Trophoblast cell (in vitro differentiated cells and primary cell): ENCODE results near the gene ATP13A5.

Experiments
- DNase-seq, 2 donors: peaks; one replicate each; pipeline ENCODE4 v3.0.0-alpha.2; 2016
- H2AFZ ChIP-seq: 2 replicates; pipeline ENCODE4 v1.6.1; 2013; ENCODE audit warnings: low read length, moderate library complexity, mild to moderate bottlenecking; ENCODE audit not compliant: insufficient read depth, poor library complexity
- H2AK5ac ChIP-seq: 2 replicates; pipeline ENCODE4 v1.6.1; 2013; ENCODE audit warnings: mild to moderate bottlenecking, low read length
- H2BK120ac ChIP-seq: 2 replicates; pipeline ENCODE4 v1.6.1; 2013; ENCODE audit warnings: low read length, mild to moderate bottlenecking, moderate library complexity; ENCODE audit not compliant: insufficient read depth, poor library complexity
- H2BK12ac ChIP-seq: 2 replicates; pipeline ENCODE4 v1.6.1; 2013; ENCODE audit warnings: mild to moderate bottlenecking, low read length, moderate library complexity
- H2BK5ac ChIP-seq: 2 replicates; pipeline ENCODE4 v1.6.1; 2013; ENCODE audit warnings: low read length, low read depth, moderate library complexity, mild to moderate bottlenecking; ENCODE audit not compliant: poor library complexity
- H3K14ac ChIP-seq: 2 replicates; pipeline ENCODE4 v1.6.1; 2013; ENCODE audit warnings: mild to moderate bottlenecking, low read length
- H3K18ac ChIP-seq: 2 replicates; pipeline ENCODE4 v1.6.1; 2013; ENCODE audit warnings: mild to moderate bottlenecking, low read length
- H3K23ac ChIP-seq: 2 replicates; pipeline ENCODE4 v1.6.1; 2013; ENCODE audit warnings: low read length
- H3K27ac ChIP-seq: 2 replicates; pipeline ENCODE4 v1.5.1; 2013; ENCODE audit warnings: low read depth, mild to moderate bottlenecking, inconsistent platforms, low read length, moderate library complexity
- H3K27me3 ChIP-seq: 2 replicates; pipeline ENCODE4 v1.6.1; 2013; ENCODE audit warnings: inconsistent platforms, mild to moderate bottlenecking, low read length, moderate library complexity; ENCODE audit not compliant: insufficient read depth
- H3K36me3 ChIP-seq, 2 experiments: 1 replicate in 1 of 2; 2 replicates in 1 of 2; pipeline ENCODE4 v1.6.1; 2013; ENCODE audit warnings: low read length in 2 of 2, mild to moderate bottlenecking in 2 of 2, moderate library complexity in 1 of 2; ENCODE audit not compliant: insufficient read depth in 2 of 2, control insufficient read depth in 1 of 2
- H3K4ac ChIP-seq: 2 replicates; pipeline ENCODE4 v1.6.1; 2013; ENCODE audit warnings: low read depth, mild to moderate bottlenecking, low read length, moderate library complexity
- H3K4me1 ChIP-seq, 2 experiments: 1 replicate in 1 of 2; 2 replicates in 1 of 2; pipeline ENCODE4 v1.6.1; 2013; ENCODE audit warnings: low read length in 2 of 2, mild to moderate bottlenecking in 2 of 2, moderate library complexity in 1 of 2; ENCODE audit not compliant: insufficient read depth in 2 of 2, control insufficient read depth in 1 of 2
- H3K4me2 ChIP-seq: 2 replicates; pipeline ENCODE4 v1.6.1; 2013; ENCODE audit warnings: inconsistent platforms, mild to moderate bottlenecking, low read length, moderate library complexity
- H3K4me3 ChIP-seq: 2 replicates; pipeline ENCODE4 v1.5.1; 2013; ENCODE audit warnings: mild to moderate bottlenecking, low read depth, low read length, inconsistent platforms
- H3K79me1 ChIP-seq: one replicate; pipeline ENCODE4 v1.6.1; 2013; ENCODE audit warnings: low read length
- H3K79me2 ChIP-seq: 2 replicates; pipeline ENCODE4 v1.6.1; 2013; ENCODE audit warnings: low read length, mild to moderate bottlenecking; ENCODE audit not compliant: control insufficient read depth, insufficient read depth, poor library complexity
- H3K9ac ChIP-seq: 2 replicates; pipeline ENCODE4 v1.6.1; 2013; ENCODE audit warnings: mild to moderate bottlenecking, low read length
- H3K9me3 ChIP-seq: 2 replicates; pipeline ENCODE4 v1.6.1; 2013; ENCODE audit warnings: low read depth, mild to moderate bottlenecking, control low read depth, inconsistent platforms, low read length; ENCODE audit not compliant: insufficient read depth
- H4K12ac ChIP-seq: 2 replicates; pipeline ENCODE4 v1.6.1; 2013; ENCODE audit warnings: low read depth, mild to moderate bottlenecking, low read length, moderate library complexity
- H4K8ac ChIP-seq: 2 replicates; pipeline ENCODE4 v1.6.1; 2013; ENCODE audit warnings: low read depth, mild to moderate bottlenecking, low read length, moderate library complexity
- H4K91ac ChIP-seq: one replicate; pipeline ENCODE4 v1.6.1; 2013; ENCODE audit warnings: low read depth, mild to moderate bottlenecking, low read length, moderate library complexity
- WGBS: extraction: QIAGEN DNeasy Blood & Tissue Kit; methylation state at CpG from one replicate; pipeline ENCODE4 v1.1.7; 2013; ENCODE audit warnings: missing lambda C conversion rate; ENCODE audit not compliant: insufficient read length, insufficient coverage; ENCODE audit errors: extremely low coverage; 5-methylcytosine and 5-hydroxymethylcytosine counted together

ATP13A5 gene

GRCh38 chr3:193330555-193331204 is 47.9 kb downstream of the ATP13A5 start:
- no peaks in the 10 kb centered on the region for H3K9me3 ChIP-seq

GRCh38 chr3:193317682-193318300 is 60.8 kb downstream of the ATP13A5 start:
- H3K4me1 ChIP-seq = no peaks in the 10 kb centered on the region
- H3K18ac ChIP-seq = no peak overlapping the region
- H2BK120ac ChIP-seq = no peak overlapping the region
- H3K9me3 ChIP-seq = no peaks in the 10 kb centered on the region
- no peak overlapping the region for H2BK5ac ChIP-seq
- H2BK12ac ChIP-seq = no peak overlapping the region
- H4K91ac ChIP-seq = no peak overlapping the region
- no peak overlapping the region for H3K27ac ChIP-seq
- H3K79me1 ChIP-seq = no peaks in the 10 kb centered on the region
- no peak overlapping the region for H3K23ac ChIP-seq
- H3K14ac ChIP-seq = no peak overlapping the region
- no peak overlapping the region for H2AK5ac ChIP-seq
- H4K8ac ChIP-seq = no peak overlapping the region
- H4K12ac ChIP-seq = no peak overlapping the region
- no peak overlapping the region for H2AFZ ChIP-seq
- no peak overlapping the region for H3K9ac ChIP-seq
- no peak overlapping the region for H3K4ac ChIP-seq
- H3K79me2 ChIP-seq = no peaks in the 10 kb centered on the region
- WGBS = no CpG with 5 or more reads among the region's 2 CpGs
- H3K4me3 ChIP-seq = no peak overlapping the region
- H3K27me3 ChIP-seq = no peaks in the 10 kb centered on the region
- H3K36me3 ChIP-seq = no peaks in the 10 kb centered on the region
- no peak for DNase-seq
- no peak overlapping the region for H3K4me2 ChIP-seq

More at GRCh38 chr3:193330555-193331204, 47.9 kb downstream of the ATP13A5 start:
- no peaks in the 10 kb centered on the region for H3K27me3 ChIP-seq
- H2BK5ac ChIP-seq = no peak overlapping the region
- H3K79me1 ChIP-seq = no peaks in the 10 kb centered on the region
- WGBS = no CpG with 5 or more reads among the region's 3 CpGs
- no peaks in the 10 kb centered on the region for H3K79me2 ChIP-seq
- no peak overlapping the region for H3K4me3 ChIP-seq
- H2BK120ac ChIP-seq = no peak overlapping the region
- no peak overlapping the region for H2AK5ac ChIP-seq
- H3K23ac ChIP-seq = no peak overlapping the region
- no peak overlapping the region for H3K27ac ChIP-seq
- H3K4me1 ChIP-seq = no peaks in the 10 kb centered on the region
- H3K4me2 ChIP-seq = no peak overlapping the region
- H3K9ac ChIP-seq = no peak overlapping the region
- no peak overlapping the region for H2AFZ ChIP-seq
- H3K36me3 ChIP-seq = no peaks in the 10 kb centered on the region
- H2BK12ac ChIP-seq = no peak overlapping the region
- no peak overlapping the region for H4K12ac ChIP-seq
- no peak overlapping the region for H3K4ac ChIP-seq
- no peak for DNase-seq
- H4K91ac ChIP-seq = no peak overlapping the region
- no peak overlapping the region for H3K14ac ChIP-seq
- H3K18ac ChIP-seq = no peak overlapping the region
- H4K8ac ChIP-seq = no peak overlapping the region

GRCh38 chr3:193314161-193314560 is 64.4 kb downstream of the ATP13A5 start:
- Histone ChIP-seq H4K12ac (no peak overlapping the region), H2AK5ac (no peak overlapping the region), H3K79me2 (no peaks in the 10 kb centered on the region), H3K4ac (no peak overlapping the region), H3K9me3 (no peaks in the 10 kb centered on the region), H3K4me2 (no peak overlapping the region), H3K9ac (no peak overlapping the region), H3K27ac (no peak overlapping the region), H2AFZ (no peak overlapping the region), H3K36me3 (no peaks in the 10 kb centered on the region), H3K4me3 (no peak overlapping the region), H2BK5ac (no peak overlapping the region), H4K8ac (no peak overlapping the region), H2BK120ac (no peak overlapping the region), H3K18ac (no peak overlapping the region), H3K27me3 (no peaks in the 10 kb centered on the region), H3K14ac (no peak overlapping the region), H3K4me1 (no peaks in the 10 kb centered on the region), H4K91ac (no peak overlapping the region), H2BK12ac (no peak overlapping the region), H3K79me1 (no peaks in the 10 kb centered on the region), H3K23ac (no peak overlapping the region)
- WGBS = no CpG with 5 or more reads among the region's 3 CpGs
- no peak for DNase-seq

GRCh38 chr3:193313061-193313958 is 65.2 kb downstream of the ATP13A5 start:
- no peak overlapping the region for H2BK12ac ChIP-seq
- no peak overlapping the region for H2BK5ac ChIP-seq
- no peak overlapping the region for H2AFZ ChIP-seq
- no peak overlapping the region for H3K4me3 ChIP-seq
- no peak overlapping the region for H3K14ac ChIP-seq
- H3K79me1 ChIP-seq = no peaks in the 10 kb centered on the region
- H4K91ac ChIP-seq = no peak overlapping the region
- H3K9ac ChIP-seq = no peak overlapping the region
- no peak overlapping the region for H4K12ac ChIP-seq
- H2BK120ac ChIP-seq = no peak overlapping the region
- H3K9me3 ChIP-seq = no peaks in the 10 kb centered on the region
- H3K4ac ChIP-seq = no peak overlapping the region
- no peaks in the 10 kb centered on the region for H3K79me2 ChIP-seq
- no CpG with 5 or more reads among the region's 3 CpGs for WGBS
- H3K23ac ChIP-seq = no peak overlapping the region
- no peaks in the 10 kb centered on the region for H3K36me3 ChIP-seq
- peak in 1 of 2 donors; percentile 19 for DNase-seq
- no peak overlapping the region for H3K27ac ChIP-seq
- H3K18ac ChIP-seq = no peak overlapping the region
- no peak overlapping the region for H4K8ac ChIP-seq
- H3K4me2 ChIP-seq = no peak overlapping the region
- no peaks in the 10 kb centered on the region for H3K27me3 ChIP-seq
- no peak overlapping the region for H2AK5ac ChIP-seq
- H3K4me1 ChIP-seq = no peaks in the 10 kb centered on the region
